PC-3 (cell line): ENCODE results near the gene HSPA9. TPM values are rescaled to one million over a fixed set of nuclear protein-coding genes. Genes with fewer than 3 reads are reported as not detected.

Experiments
- ATAC-seq: fragments of 200-7000 bp; cut with Tn5 transposase; 2 replicates; pipeline ENCODE4 v1.9.1; 2020; ENCODE audit warnings: mild to moderate bottlenecking, moderate library complexity
- BruUV-seq: library from RNA; stranded (reverse); fragments of 400-500 nt; replicated peaks from 2 replicates; lab custom pipeline; 2021; lab: Mats Ljungman, UMichigan
- CTCF ChIA-PET: fragments of 300-600 bp; sonication (Branson Sonifier 250); formaldehyde crosslinking; loops from one replicate; lab custom pipeline; 2022; ENCODE audit warnings: antibody characterized with exemption; lab: Charles Lee
- POLR2A ChIA-PET: fragments of 300-600 bp; sonication (Branson Sonifier 250); formaldehyde crosslinking; loops from one replicate; lab custom pipeline; 2022; ENCODE audit warnings: antibody characterized with exemption; ENCODE audit not compliant: unreplicated experiment; lab: Charles Lee
- DNase-seq: peaks from one replicate; pipeline ENCODE4 v3.0.0-alpha.2; 2015
- H2AFZ ChIP-seq: fragments of 300-600 bp; sonication (generic); 2 replicates; pipeline ENCODE4 v1.6.0; 2016; ENCODE audit warnings: antibody characterized with exemption, low read length
- H3F3A ChIP-seq: fragments of 300-600 bp; sonication (generic); one replicate; pipeline ENCODE4 v1.6.0; 2017; ENCODE audit warnings: antibody characterized with exemption, low read length, control low read depth, mild to moderate bottlenecking; ENCODE audit not compliant: unreplicated experiment
- H3K27ac ChIP-seq: fragments of 300-600 bp; sonication (generic); 2 replicates; pipeline ENCODE4 v1.5.1; 2016; ENCODE audit warnings: mild to moderate bottlenecking, low read length
- H3K27me3 ChIP-seq: fragments of 300-600 bp; sonication (generic); 2 replicates; pipeline ENCODE4 v1.6.1; 2016; ENCODE audit warnings: low read length, mixed read lengths
- H3K36me3 ChIP-seq: fragments of 300-600 bp; sonication (generic); 2 replicates; pipeline ENCODE4 v1.6.1; 2016; ENCODE audit warnings: low read depth, mixed run types, low read length, mixed read lengths
- H3K4me1 ChIP-seq: fragments of 300-600 bp; sonication (generic); 2 replicates; pipeline ENCODE4 v1.5.1; 2016; ENCODE audit warnings: low read length; ENCODE audit not compliant: insufficient read depth
- H3K4me2 ChIP-seq: fragments of 300-600 bp; sonication (generic); 2 replicates; pipeline ENCODE4 v1.6.0; 2016; ENCODE audit warnings: low read length
- H3K4me3 ChIP-seq: fragments of 300-600 bp; sonication (generic); 2 replicates; pipeline ENCODE4 v1.5.1; 2016; ENCODE audit warnings: mild to moderate bottlenecking, low read length, mixed read lengths
- H3K79me2 ChIP-seq: fragments of 300-600 bp; sonication (generic); 2 replicates; pipeline ENCODE4 v1.6.1; 2017; ENCODE audit warnings: low read length, mixed read lengths
- H3K9ac ChIP-seq: fragments of 300-600 bp; sonication (generic); 2 replicates; pipeline ENCODE4 v1.6.0; 2016; ENCODE audit warnings: mild to moderate bottlenecking, low read length
- H3K9me2 ChIP-seq: fragments of 300-600 bp; sonication (generic); replicated peaks from 2 replicates; pipeline ENCODE4 v1.6.1; 2016; ENCODE audit warnings: mixed run types, low read length, mixed read lengths
- H3K9me3 ChIP-seq: fragments of 300-600 bp; sonication (generic); 2 replicates; pipeline ENCODE4 v1.6.1; 2016; ENCODE audit warnings: low read length, mixed read lengths
- H4K20me1 ChIP-seq: fragments of 300-600 bp; sonication (generic); 2 replicates; pipeline ENCODE4 v1.6.1; 2016; ENCODE audit warnings: low read length, mixed read lengths
- CTCF ChIP-seq: fragments of 300-600 bp; sonication (generic); conservative IDR thresholded peaks from 2 replicates; pipeline ENCODE4 v1.5.1; 2017; ENCODE audit warnings: antibody characterized with exemption, low read depth, mild to moderate bottlenecking, low read length
- EZH2 ChIP-seq: fragments of 300-600 bp; sonication (generic); IDR thresholded peaks from one replicate; pipeline ENCODE4 v1.6.1; 2017; ENCODE audit warnings: antibody characterized with exemption, mild to moderate bottlenecking, low read length; ENCODE audit not compliant: unreplicated experiment
- EZH2phosphoT487 ChIP-seq: fragments of 300-600 bp; sonication (generic); IDR thresholded peaks from 2 replicates; pipeline ENCODE4 v1.6.1; 2018; ENCODE audit warnings: mild to moderate bottlenecking, antibody characterized with exemption, low read length, borderline replicate concordance
- intact Hi-C: fragments of 100-400 bp; cut with micrococcal nuclease; formaldehyde crosslinking; loops from 2 replicates; pipeline ENCODE4 v1.9.0; 2023
- total RNA-seq: library from RNA; depleted of rRNA; stranded (reverse); fragments of >200 nt; gene quantifications from 2 replicates; pipeline ENCODE4 v1.2.3, GENCODE V29; 2014

Gene HSPA9
- total RNA-seq, 1 experiment from 2014 or later, result 432 TPM

DNA sequence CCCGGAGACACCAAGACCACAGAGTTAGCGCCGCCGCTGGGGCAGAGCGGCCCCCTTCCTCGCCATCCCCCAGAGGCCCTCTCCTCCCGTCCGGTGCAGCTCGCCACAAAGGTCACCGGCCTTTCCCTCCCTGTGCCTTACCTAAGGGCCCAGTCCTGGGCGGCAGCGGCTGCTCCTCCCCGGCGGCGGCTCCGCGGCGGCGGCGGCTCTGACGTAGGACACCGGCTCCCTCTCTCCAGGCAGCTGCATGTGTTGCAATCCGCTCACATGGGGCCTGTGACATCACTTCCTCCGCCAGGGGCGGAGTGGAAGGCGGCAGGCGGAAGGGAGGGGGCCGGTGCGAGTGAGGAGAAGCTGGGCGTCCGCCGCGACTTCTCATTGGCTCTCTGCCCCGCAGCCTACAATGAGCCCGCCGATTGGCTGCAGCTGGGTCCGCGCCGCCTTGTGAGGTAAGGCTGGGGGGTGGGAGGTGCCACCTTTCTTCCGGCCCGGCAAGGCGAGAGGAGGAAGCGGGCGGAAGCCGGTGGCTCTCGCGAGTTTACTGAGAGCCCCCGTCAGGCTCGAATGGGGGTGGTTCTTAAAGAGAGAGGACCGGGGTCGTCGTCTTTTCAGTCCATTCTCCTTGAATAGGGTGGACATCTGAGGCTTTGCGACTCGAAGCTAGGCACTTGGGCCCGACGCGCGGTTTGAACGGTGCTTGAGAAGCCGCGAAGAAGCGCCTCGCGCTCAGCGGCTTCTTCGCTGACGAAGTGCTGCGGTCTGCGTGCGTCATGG is 32.1 kb downstream of the HSPA9 start, which contains the start of gene ETF1:
TSS of gene ETF1 (minus strand) at position 281 of the 774 bp plus-strand sequence. CDS start 318 bp downstream, outside the sequence.
- ChIA-PET POLR2A (interaction anchor here (0.5 to 0.9 kb wide), 8 partner anchors 9 to 1073 kb away, joined by 3 to 5 read pairs (median 4); partner anchors contain the start of gene HSPA9), CTCF (no interaction called here)
- intact Hi-C loops, result loop anchor here (1.0 kb wide), 1 partner anchor 79 kb away; no protein-coding TSS in a partner anchor

GRCh38 chr5:138542180-138542955 is 32.8 kb downstream of the HSPA9 start:
- ChIA-PET CTCF (no interaction called here), POLR2A (interaction anchor here (0.5 to 0.9 kb wide), 3 partner anchors 33 to 1072 kb away, joined by 4 to 5 read pairs (median 4); partner anchors contain the start of gene HSPA9)
- Histone ChIP-seq H3K36me3 (peaks cover 11% of the 10 kb centered on the region), H3K4me3 (peak overlapping the region; percentile 93), H3K27ac (peak overlapping the region; percentile 65), H3K9me2 (no peaks in the 10 kb centered on the region), H4K20me1 (peaks cover 35% of the 10 kb centered on the region), H3K9me3 (no peaks in the 10 kb centered on the region), H3K9ac (peak overlapping the region; percentile 98), H3K4me1 (peaks cover 38% of the 10 kb centered on the region), H3K4me2 (peak overlapping the region; percentile 97), H3K79me2 (peaks cover 89% of the 10 kb centered on the region), H3K27me3 (no peaks in the 10 kb centered on the region), H3F3A (no peaks in the 10 kb centered on the region), H2AFZ (peak overlapping the region; percentile 57; the same call in 1 of the 2 replicates)
- BruUV-seq, result TSS peak; percentile 51
- no peak for ATAC-seq
- DNase-seq, result no peak
- TF ChIP-seq EZH2 (no peak), CTCF (no peak), EZH2phosphoT487 (no peak)
- intact Hi-C loops, result no loop called here

More for the DNA sequence above, 32.1 kb downstream of the HSPA9 start, which contains the start of gene ETF1:
- no peaks in the 10 kb centered on the region for H3K9me2 ChIP-seq
- H3K4me2 ChIP-seq, result peak within 1 kb of the TSS; percentile 97
- peak; percentile 98 for DNase-seq
- BruUV-seq, result no TSS peak
- peak within 1 kb of the TSS; percentile 73 for H2AFZ ChIP-seq
- H3K4me3 ChIP-seq, result peak within 1 kb of the TSS; percentile 93
- H3K9me3 ChIP-seq, result no peaks in the 10 kb centered on the region
- H3K79me2 ChIP-seq, result peaks cover 96% of the 10 kb centered on the region
- H4K20me1 ChIP-seq, result peaks cover 35% of the 10 kb centered on the region
- peak; percentile 86 for ATAC-seq
- H3F3A ChIP-seq, result no peaks in the 10 kb centered on the region
- TF ChIP-seq CTCF (no peak), EZH2phosphoT487 (no peak), EZH2 (no peak)
- H3K4me1 ChIP-seq, result peaks cover 38% of the 10 kb centered on the region
- peaks cover 11% of the 10 kb centered on the region for H3K36me3 ChIP-seq
- H3K9ac ChIP-seq, result peak within 1 kb of the TSS; percentile 98
- no peaks in the 10 kb centered on the region for H3K27me3 ChIP-seq
- peak within 1 kb of the TSS; percentile 83 for H3K27ac ChIP-seq
